Activated CD4-positive, CD25-positive, alpha-beta regulatory T cell treated with anti-CD3 and anti-CD28 coated beads, Interleukin-2, amount 50 U/mL, for 16 hours (primary cell): ENCODE data around the gene ZBTB4.
"Not testable (repeated sequence)": the region's sequence is repeated elsewhere in the genome, so short reads cannot be mapped to it uniquely, and the experiment has no call there.

Experiments
- DNase-seq: peaks from one replicate; pipeline ENCODE4 v3.0.0-alpha.2; 2020; ENCODE audit warnings: low read depth, low spot score

ZBTB4 gene

GRCh38 chr17:7493941-7494340 is 14.5 kb upstream of the ZBTB4 start:
- no peak for DNase-seq

GRCh38 chr17:7491583-7491982 is 12.2 kb upstream of the ZBTB4 start:
- no peak for DNase-seq

- DNase-seq, result no peak
Measured at GRCh38 chr17:7490144-7490543, 10.7 kb upstream of the ZBTB4 start.

- no peak for DNase-seq
Measured at GRCh38 chr17:7486181-7486580, 6.8 kb upstream of the ZBTB4 start.

- no peak for DNase-seq
Measured at GRCh38 chr17:7484919-7485377, 5.5 kb upstream of the ZBTB4 start.

GRCh38 chr17:7484067-7484918 is 4.9 kb upstream of the ZBTB4 start, which contains the start of gene POLR2A:
POLR2A (plus strand) TSS chr17:7484366.
- peak; percentile 97 for DNase-seq

GRCh38 chr17:7483255-7484066 is 4.0 kb upstream of the ZBTB4 start:
- peak; percentile 86 for DNase-seq

- not testable (repeated sequence) for DNase-seq
Measured at GRCh38 chr17:7482742-7483088, 3.3 kb upstream of the ZBTB4 start.

GRCh38 chr17:7481842-7482741 is 2.7 kb upstream of the ZBTB4 start:
- not testable (repeated sequence) for DNase-seq

GRCh38 chr17:7481275-7481674 is 1.8 kb upstream of the ZBTB4 start, which contains the start of gene SLC35G6:
SLC35G6 (plus strand) TSS chr17:7481446; CDS start chr17:7481517, 71 bp downstream.
- not testable (repeated sequence) for DNase-seq

- no peak for DNase-seq
Measured at GRCh38 chr17:7480089-7480384, 606 bp upstream of the ZBTB4 start.

GRCh38 chr17:7478276-7479212 is 887 bp downstream of the ZBTB4 start:
- peak; percentile 35 for DNase-seq

- no peak for DNase-seq
Measured at GRCh38 chr17:7477392-7478275, 1.8 kb downstream of the ZBTB4 start.

- DNase-seq, result no peak
Measured at GRCh38 chr17:7476951-7477350, 2.5 kb downstream of the ZBTB4 start.

GRCh38 chr17:7476494-7476893 is 2.9 kb downstream of the ZBTB4 start:
- DNase-seq, result no peak

GRCh38 chr17:7475764-7476422 is 3.5 kb downstream of the ZBTB4 start:
- DNase-seq, result no peak

GRCh38 chr17:7474767-7475166 is 4.7 kb downstream of the ZBTB4 start:
- DNase-seq, result not testable (repeated sequence)

- DNase-seq, result no peak
Measured at GRCh38 chr17:7471729-7472128, 7.7 kb downstream of the ZBTB4 start.

- not testable (repeated sequence) for DNase-seq
Measured at GRCh38 chr17:7470457-7470973, 8.9 kb downstream of the ZBTB4 start.
